ENCODE measurements around the gene ZNF358. TPM values are rescaled to one million over a fixed set of nuclear protein-coding genes. Genes with fewer than 3 reads are reported as not detected.

ZNF358 gene
- total RNA-seq, 2 donors from 2014 or later, result 44.5 to 88.9 TPM

DNA sequence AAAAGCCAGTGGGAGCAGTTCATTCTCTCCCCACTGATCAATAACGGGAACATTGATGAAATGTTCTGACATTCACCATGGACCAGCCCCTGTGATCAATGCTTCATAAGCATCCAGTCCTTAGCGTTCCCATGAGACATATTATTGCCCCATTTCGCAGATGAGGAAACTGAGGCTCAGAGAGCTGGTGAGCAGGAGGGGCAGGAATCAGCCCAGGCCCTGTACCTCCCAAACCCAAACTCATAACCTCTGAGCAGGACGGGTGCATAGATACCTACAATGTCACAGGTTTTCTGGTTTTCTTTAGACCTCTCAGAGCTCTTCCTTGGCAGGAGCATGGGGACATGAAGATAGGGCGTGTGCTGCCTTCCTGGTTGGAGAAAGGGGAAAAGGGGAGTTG, 8.6 kb downstream of the ZNF358 start:
- TF ChIP-seq, protein P1, sequence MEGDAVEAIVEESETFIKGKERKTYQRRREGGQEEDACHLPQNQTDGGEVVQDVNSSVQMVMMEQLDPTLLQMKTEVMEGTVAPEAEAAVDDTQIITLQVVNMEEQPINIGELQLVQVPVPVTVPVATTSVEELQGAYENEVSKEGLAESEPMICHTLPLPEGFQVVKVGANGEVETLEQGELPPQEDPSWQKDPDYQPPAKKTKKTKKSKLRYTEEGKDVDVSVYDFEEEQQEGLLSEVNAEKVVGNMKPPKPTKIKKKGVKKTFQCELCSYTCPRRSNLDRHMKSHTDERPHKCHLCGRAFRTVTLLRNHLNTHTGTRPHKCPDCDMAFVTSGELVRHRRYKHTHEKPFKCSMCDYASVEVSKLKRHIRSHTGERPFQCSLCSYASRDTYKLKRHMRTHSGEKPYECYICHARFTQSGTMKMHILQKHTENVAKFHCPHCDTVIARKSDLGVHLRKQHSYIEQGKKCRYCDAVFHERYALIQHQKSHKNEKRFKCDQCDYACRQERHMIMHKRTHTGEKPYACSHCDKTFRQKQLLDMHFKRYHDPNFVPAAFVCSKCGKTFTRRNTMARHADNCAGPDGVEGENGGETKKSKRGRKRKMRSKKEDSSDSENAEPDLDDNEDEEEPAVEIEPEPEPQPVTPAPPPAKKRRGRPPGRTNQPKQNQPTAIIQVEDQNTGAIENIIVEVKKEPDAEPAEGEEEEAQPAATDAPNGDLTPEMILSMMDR (IDR thresholded peaks at IDR 0.05), result no peak
- H3K36me3 ChIP-seq, result peaks cover 11% of the 10 kb centered on the region
- no peak overlapping the region for H3K27ac ChIP-seq
- no peaks in the 10 kb centered on the region for H3K27me3 ChIP-seq (replicated peaks; ENCODE audit: insufficient read depth)
- no peaks in the 10 kb centered on the region for H3K9me3 ChIP-seq
- H3K4me1 ChIP-seq (ENCODE audit: control insufficient read depth in 1 of 2, low read depth in 2 of 2), result peaks cover 14 to 38% of the 10 kb centered on the region in 2 donors
- no peak overlapping the region for H3K4me3 ChIP-seq
- no peak for DNase-seq (ENCODE audit: low spot score)
- ATAC-seq (ENCODE audit: insufficient number of reproducible peaks, low FRiP score, low read depth), result no peak

DNA sequence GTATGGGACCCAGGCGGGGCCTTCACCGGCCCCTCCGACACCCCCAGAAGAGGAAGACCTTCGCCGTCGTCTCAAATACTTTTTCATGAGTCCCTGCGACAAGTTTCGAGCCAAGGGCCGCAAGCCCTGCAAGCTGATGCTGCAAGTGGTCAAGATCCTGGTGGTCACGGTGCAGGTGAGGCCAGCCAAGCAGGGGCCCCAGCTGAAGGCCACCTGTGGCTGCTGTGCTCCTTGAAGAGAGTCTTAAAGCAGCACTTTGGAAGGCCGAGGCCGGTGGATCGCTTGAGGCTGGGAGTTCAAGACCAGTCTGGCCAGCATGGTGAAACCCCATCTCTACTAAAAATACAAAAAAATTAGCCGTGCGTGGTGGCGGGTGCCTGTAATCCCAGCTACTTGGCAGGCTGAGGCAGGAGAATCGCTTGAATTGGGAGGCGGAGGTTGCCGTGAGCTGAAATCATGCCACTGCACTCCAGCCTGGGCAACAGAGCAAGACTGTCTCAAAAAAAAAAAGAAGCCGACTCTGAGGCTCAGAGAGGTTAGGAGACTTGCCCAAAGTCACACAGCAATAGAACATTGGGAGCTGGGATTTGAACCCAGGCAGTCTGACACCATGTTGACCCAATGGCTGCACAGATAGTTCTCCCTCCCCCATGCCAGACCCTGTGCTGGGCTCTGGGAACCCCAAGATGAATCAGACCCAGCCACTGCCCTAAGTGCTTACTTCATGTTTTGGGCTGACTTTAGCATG, 9.3 kb downstream of the ZNF358 start:
- TF ChIP-seq, protein P1 (IDR thresholded peaks at IDR 0.05), result no peak
- Histone ChIP-seq H3K4me1 (ENCODE audit: control insufficient read depth in 1 of 2, low read depth in 2 of 2) (peaks cover 14 to 33% of the 10 kb centered on the region in 2 donors), H3K27ac (no peak overlapping the region), H3K27me3 (replicated peaks; ENCODE audit: insufficient read depth) (no peaks in the 10 kb centered on the region), H3K36me3 (peaks cover 9% of the 10 kb centered on the region), H3K9me3 (no peaks in the 10 kb centered on the region), H3K4me3 (no peak overlapping the region)
- ATAC-seq (ENCODE audit: insufficient number of reproducible peaks, low FRiP score, low read depth) (no peak), DNase-seq (ENCODE audit: low spot score) (no peak)

DNA sequence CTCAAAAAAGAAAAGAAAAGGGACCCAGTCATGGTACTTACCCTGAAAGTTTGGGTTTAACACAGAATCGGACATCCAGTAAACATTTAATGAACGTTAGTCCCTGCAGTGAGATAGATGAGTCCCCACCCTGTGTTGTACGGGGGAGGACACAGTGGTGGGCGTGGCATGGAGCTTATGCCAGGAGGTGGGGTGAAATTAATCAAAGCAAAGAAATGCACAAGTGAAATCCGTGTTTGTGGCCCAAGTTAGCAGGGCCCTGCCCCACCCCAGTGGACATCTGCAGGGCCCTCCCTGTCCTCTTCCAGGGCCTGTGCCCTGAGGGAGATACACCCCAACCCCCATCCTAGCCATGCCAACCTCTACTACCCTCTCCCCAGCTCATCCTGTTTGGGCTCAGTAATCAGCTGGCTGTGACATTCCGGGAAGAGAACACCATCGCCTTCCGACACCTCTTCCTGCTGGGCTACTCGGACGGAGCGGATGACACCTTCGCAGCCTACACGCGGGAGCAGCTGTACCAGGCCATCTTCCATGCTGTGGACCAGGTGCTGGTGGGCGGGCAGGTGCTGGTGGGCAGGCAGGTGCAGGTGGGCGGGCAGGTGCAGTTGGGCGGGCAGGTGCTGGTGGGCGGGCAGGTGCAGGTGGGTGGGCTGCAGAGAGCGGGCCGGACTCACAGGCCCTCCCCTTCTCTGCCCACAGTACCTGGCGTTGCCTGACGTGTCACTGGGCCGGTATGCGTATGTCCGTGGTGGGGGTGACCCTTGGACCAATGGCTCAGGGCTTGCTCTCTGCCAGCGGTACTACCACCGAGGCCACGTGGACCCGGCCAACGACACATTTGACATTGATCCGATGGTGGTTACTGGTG, 10.4 kb downstream of the ZNF358 start:
- no peak for ATAC-seq (ENCODE audit: insufficient number of reproducible peaks, low FRiP score, low read depth)
- peaks cover 9% of the 10 kb centered on the region for H3K36me3 ChIP-seq
- TF ChIP-seq, protein P1 (IDR thresholded peaks at IDR 0.05), result no peak

DNA sequence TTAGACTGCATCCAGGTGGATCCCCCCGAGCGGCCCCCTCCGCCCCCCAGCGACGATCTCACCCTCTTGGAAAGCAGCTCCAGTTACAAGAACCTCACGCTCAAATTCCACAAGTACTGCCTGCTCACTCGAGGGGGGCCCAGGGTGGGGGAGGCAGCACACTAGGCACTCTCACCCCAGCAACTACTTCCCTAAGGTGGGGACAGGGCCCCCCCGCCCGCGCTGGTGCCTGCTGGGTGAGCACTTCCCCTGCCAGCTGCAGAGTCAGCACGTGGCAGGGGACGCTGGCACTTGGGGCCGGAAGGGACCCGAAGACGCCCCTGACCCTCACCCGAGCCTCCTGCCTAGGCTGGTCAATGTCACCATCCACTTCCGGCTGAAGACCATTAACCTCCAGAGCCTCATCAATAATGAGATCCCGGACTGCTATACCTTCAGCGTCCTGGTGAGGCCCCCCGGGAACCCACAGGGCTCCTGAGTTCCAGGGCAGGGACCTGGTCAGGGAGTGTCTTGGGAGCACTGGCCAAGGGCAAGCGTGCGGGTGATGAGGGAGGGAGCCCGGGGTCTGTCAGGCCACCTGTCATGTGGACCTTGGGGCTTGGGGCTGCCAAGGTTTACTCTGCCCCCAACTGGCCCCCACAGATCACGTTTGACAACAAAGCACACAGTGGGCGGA, 11.8 kb downstream of the ZNF358 start:
- no peak for DNase-seq (ENCODE audit: low spot score)
- H3K4me3 ChIP-seq, result no peak overlapping the region
- peaks cover 6 to 11% of the 10 kb centered on the region in 2 donors for H3K4me1 ChIP-seq (ENCODE audit: control insufficient read depth in 1 of 2, low read depth in 2 of 2)
- no peaks in the 10 kb centered on the region for H3K27me3 ChIP-seq (replicated peaks; ENCODE audit: insufficient read depth)
- H3K36me3 ChIP-seq, result peaks cover 9% of the 10 kb centered on the region
- TF ChIP-seq, protein P1 (IDR thresholded peaks at IDR 0.05), result no peak
- no peak for ATAC-seq (ENCODE audit: insufficient number of reproducible peaks, low FRiP score, low read depth)
- H3K27ac ChIP-seq, result no peak overlapping the region
- H3K9me3 ChIP-seq, result no peaks in the 10 kb centered on the region

More for the DNA sequence above, 10.4 kb downstream of the ZNF358 start:
- DNase-seq (ENCODE audit: low spot score), result no peak
- H3K9me3 ChIP-seq, result no peaks in the 10 kb centered on the region
- no peak overlapping the region for H3K4me3 ChIP-seq
- peaks cover 14 to 22% of the 10 kb centered on the region in 2 donors for H3K4me1 ChIP-seq (ENCODE audit: control insufficient read depth in 1 of 2, low read depth in 2 of 2)
- no peaks in the 10 kb centered on the region for H3K27me3 ChIP-seq (replicated peaks; ENCODE audit: insufficient read depth)
- H3K27ac ChIP-seq, result no peak overlapping the region

DNA sequence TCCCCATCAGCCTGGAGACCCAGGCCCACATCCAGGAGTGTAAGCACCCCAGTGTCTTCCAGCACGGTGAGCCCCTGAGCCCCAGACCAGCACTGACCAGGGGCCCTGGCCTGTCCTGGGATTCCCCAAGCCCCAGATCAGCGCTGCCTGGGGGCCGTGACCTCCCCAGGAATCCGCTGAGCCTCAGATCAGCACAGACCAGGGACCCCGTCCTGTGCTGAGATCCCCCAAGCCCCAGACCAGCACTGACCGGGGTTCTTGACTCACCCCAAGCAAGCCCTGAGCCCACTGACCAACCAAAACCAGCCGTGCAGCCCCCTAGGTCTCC, 12.3 kb downstream of the ZNF358 start:
- no peaks in the 10 kb centered on the region for H3K9me3 ChIP-seq
- H3K4me1 ChIP-seq (ENCODE audit: control insufficient read depth in 1 of 2, low read depth in 2 of 2), result peaks cover 4 to 11% of the 10 kb centered on the region in 2 donors

More for the DNA sequence above, 12.3 kb downstream of the ZNF358 start:
- TF ChIP-seq, protein P1 (IDR thresholded peaks at IDR 0.05), result no peak
- Histone ChIP-seq H3K27ac (no peak overlapping the region), H3K4me3 (no peak overlapping the region), H3K36me3 (peaks cover 9% of the 10 kb centered on the region), H3K27me3 (replicated peaks; ENCODE audit: insufficient read depth) (no peaks in the 10 kb centered on the region)
- DNase-seq (ENCODE audit: low spot score) (no peak), ATAC-seq (ENCODE audit: insufficient number of reproducible peaks, low FRiP score, low read depth) (no peak)
